Measurements from ENCODE around the gene DDA1.

Gene DDA1

DNA sequence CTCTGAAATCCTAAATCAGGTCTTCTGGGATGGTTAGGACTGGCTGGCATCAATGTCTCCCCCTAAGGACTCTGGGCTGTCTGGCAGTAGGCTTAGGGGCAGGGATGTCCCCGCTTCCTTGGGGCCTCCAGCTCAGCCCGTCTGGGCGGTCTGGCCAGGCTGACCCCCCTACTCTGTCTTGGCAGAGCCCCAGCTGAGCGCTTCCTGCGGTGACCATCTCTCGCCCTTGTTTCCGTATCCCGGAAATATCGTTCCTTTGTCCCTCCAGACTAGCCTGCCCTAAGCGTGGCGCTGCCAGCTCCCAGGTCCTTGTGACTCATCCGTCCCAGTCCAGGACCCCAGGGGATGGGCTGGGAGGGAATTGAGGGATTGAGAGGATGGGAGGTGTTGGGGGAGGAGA, 39.3 kb downstream of the DDA1 start:
- no peaks in the 10 kb centered on the region for H3K4me1 ChIP-seq (ENCODE audit: low read length)
- H2AFZ ChIP-seq (ENCODE audit: low read length): no peak overlapping the region
- no peaks in the 10 kb centered on the region for H3F3A ChIP-seq (ENCODE audit: insufficient read depth, low read length)
- H3K9ac ChIP-seq (ENCODE audit: low read length): no peak overlapping the region
- H3K9me3 ChIP-seq (replicated peaks; ENCODE audit: insufficient read depth, low read length): no peaks in the 10 kb centered on the region
- TF ChIP-seq, protein P1, sequence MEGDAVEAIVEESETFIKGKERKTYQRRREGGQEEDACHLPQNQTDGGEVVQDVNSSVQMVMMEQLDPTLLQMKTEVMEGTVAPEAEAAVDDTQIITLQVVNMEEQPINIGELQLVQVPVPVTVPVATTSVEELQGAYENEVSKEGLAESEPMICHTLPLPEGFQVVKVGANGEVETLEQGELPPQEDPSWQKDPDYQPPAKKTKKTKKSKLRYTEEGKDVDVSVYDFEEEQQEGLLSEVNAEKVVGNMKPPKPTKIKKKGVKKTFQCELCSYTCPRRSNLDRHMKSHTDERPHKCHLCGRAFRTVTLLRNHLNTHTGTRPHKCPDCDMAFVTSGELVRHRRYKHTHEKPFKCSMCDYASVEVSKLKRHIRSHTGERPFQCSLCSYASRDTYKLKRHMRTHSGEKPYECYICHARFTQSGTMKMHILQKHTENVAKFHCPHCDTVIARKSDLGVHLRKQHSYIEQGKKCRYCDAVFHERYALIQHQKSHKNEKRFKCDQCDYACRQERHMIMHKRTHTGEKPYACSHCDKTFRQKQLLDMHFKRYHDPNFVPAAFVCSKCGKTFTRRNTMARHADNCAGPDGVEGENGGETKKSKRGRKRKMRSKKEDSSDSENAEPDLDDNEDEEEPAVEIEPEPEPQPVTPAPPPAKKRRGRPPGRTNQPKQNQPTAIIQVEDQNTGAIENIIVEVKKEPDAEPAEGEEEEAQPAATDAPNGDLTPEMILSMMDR (IDR thresholded peaks at IDR 0.05; ENCODE audit: low read length): no peak
- TF ChIP-seq EZH2phosphoT487 (IDR thresholded peaks at IDR 0.05; ENCODE audit: low read length) (no peak), EZH2 (optimal IDR thresholded peaks at IDR 0.05; ENCODE audit: low read depth, low read length) (no peak)
- no peaks in the 10 kb centered on the region for H3K9me2 ChIP-seq (replicated peaks; ENCODE audit: insufficient read depth, low read length)
- no peaks in the 10 kb centered on the region for H3K36me3 ChIP-seq (replicated peaks; ENCODE audit: insufficient read depth, low read length)
- peaks cover 28% of the 10 kb centered on the region for H3K27me3 ChIP-seq (replicated peaks; ENCODE audit: insufficient read depth, low read length)
- H3K79me2 ChIP-seq (ENCODE audit: low read length): no peaks in the 10 kb centered on the region
- no peak overlapping the region for H3K4me2 ChIP-seq (ENCODE audit: low read depth, low read length)
- H3K27ac ChIP-seq (ENCODE audit: low read length): no peak overlapping the region
- H3K4me3 ChIP-seq (ENCODE audit: low read length): no peak overlapping the region
- no peak for DNase-seq
- no peaks in the 10 kb centered on the region for H4K20me1 ChIP-seq (ENCODE audit: insufficient read depth, low read length)

DNA sequence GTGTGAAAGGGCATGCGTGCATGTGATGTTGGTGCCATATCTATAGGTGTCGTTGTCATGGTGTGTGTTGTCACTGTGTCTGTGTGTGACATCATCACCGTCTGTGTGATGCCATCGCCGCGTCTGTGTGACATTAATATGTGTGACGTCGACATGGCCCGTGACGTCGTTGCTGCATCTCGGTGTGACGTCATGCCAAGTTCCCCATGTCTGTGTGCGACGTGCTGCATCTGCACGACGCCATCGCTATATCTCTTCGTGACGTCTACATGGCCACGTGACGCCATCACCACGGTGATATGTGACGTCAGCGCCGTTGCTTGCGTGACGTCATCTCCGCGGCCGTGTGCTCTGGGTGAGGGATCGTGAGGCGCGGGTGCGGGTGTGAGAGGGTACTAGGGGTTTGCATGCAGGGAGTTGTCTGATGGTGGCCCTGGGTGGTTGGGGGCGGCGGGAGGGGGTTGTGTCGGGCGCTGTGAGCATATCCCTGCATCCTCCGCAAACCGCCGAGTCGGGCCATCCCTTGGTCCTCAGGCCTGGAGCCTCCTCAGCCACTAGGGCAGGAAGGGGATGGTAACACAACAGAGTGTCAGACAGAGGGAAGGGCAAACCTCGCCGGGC, 42.6 kb downstream of the DDA1 start:
- H4K20me1 ChIP-seq (ENCODE audit: insufficient read depth, low read length): no peaks in the 10 kb centered on the region
- TF ChIP-seq, protein P1 (IDR thresholded peaks at IDR 0.05; ENCODE audit: low read length): no peak
- no peak for TF ChIP-seq EZH2 (optimal IDR thresholded peaks at IDR 0.05; ENCODE audit: low read depth, low read length)
- no peak for TF ChIP-seq EZH2phosphoT487 (IDR thresholded peaks at IDR 0.05; ENCODE audit: low read length)
- no peaks in the 10 kb centered on the region for H3K36me3 ChIP-seq (replicated peaks; ENCODE audit: insufficient read depth, low read length)
- no peaks in the 10 kb centered on the region for H3K79me2 ChIP-seq (ENCODE audit: low read length)
- DNase-seq: no peak
- H3K4me3 ChIP-seq (ENCODE audit: low read length): no peak overlapping the region
- no peaks in the 10 kb centered on the region for H3F3A ChIP-seq (ENCODE audit: insufficient read depth, low read length)
- no peaks in the 10 kb centered on the region for H3K4me1 ChIP-seq (ENCODE audit: low read length)
- no peaks in the 10 kb centered on the region for H3K9me2 ChIP-seq (replicated peaks; ENCODE audit: insufficient read depth, low read length)
- H3K4me2 ChIP-seq (ENCODE audit: low read depth, low read length): no peak overlapping the region
- no peak overlapping the region for H2AFZ ChIP-seq (ENCODE audit: low read length)
- H3K9me3 ChIP-seq (replicated peaks; ENCODE audit: insufficient read depth, low read length): no peaks in the 10 kb centered on the region
- peaks cover 28% of the 10 kb centered on the region for H3K27me3 ChIP-seq (replicated peaks; ENCODE audit: insufficient read depth, low read length)
- no peak overlapping the region for H3K27ac ChIP-seq (ENCODE audit: low read length)
- H3K9ac ChIP-seq (ENCODE audit: low read length): no peak overlapping the region

DNA sequence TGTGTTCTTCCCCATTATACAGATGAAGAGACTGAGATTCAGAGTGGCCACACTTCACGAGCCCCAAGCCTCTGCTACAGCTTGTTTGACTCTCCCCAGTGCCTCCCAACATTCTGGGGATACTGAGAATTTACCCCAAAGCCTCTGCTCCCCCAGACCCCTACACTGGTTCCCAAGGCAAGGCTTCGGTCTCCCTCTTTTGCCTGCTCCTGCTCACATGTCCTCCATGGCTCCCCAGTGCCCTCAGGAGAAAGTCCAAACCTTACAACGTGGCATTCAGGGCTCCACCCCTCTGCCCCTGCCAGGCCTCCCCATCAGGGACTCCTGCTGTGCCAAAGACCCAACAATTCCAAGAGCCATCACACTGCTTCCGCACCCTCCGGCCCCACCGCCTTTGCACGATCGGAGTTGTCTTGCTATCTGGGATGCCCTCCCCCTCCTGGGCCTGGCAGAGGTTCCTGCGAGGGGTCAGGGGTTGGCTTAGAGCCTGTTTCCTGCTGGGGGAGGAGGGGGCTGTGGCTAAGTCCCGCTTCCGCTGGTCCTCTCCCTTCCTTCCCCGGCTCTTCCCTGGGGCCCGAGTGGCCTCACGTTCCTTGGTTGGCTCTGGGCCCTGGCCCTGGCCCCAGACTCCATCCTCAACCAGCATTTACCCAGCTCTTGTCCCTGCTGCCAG, 43.4 kb downstream of the DDA1 start:
- H3K9ac ChIP-seq (ENCODE audit: low read length): no peak overlapping the region
- TF ChIP-seq EZH2 (optimal IDR thresholded peaks at IDR 0.05; ENCODE audit: low read depth, low read length) (no peak), EZH2phosphoT487 (IDR thresholded peaks at IDR 0.05; ENCODE audit: low read length) (no peak)
- TF ChIP-seq, protein P1 (IDR thresholded peaks at IDR 0.05; ENCODE audit: low read length): no peak
- peaks cover 28% of the 10 kb centered on the region for H3K27me3 ChIP-seq (replicated peaks; ENCODE audit: insufficient read depth, low read length)
- no peaks in the 10 kb centered on the region for H3K36me3 ChIP-seq (replicated peaks; ENCODE audit: insufficient read depth, low read length)
- no peaks in the 10 kb centered on the region for H3K4me1 ChIP-seq (ENCODE audit: low read length)
- H3K27ac ChIP-seq (ENCODE audit: low read length): no peak overlapping the region
- H3K9me3 ChIP-seq (replicated peaks; ENCODE audit: insufficient read depth, low read length): no peaks in the 10 kb centered on the region
- no peak overlapping the region for H3K4me3 ChIP-seq (ENCODE audit: low read length)
- DNase-seq: no peak
- no peaks in the 10 kb centered on the region for H3F3A ChIP-seq (ENCODE audit: insufficient read depth, low read length)
- H4K20me1 ChIP-seq (ENCODE audit: insufficient read depth, low read length): no peaks in the 10 kb centered on the region
- no peak overlapping the region for H2AFZ ChIP-seq (ENCODE audit: low read length)
- H3K79me2 ChIP-seq (ENCODE audit: low read length): no peaks in the 10 kb centered on the region
- H3K4me2 ChIP-seq (ENCODE audit: low read depth, low read length): no peak overlapping the region
- no peaks in the 10 kb centered on the region for H3K9me2 ChIP-seq (replicated peaks; ENCODE audit: insufficient read depth, low read length)
